AG09319 (cell line): ENCODE data around the gene ZNF630.
"Not testable (repeated sequence)": the region's sequence is repeated elsewhere in the genome, so short reads cannot be mapped to it uniquely, and the experiment has no call there.

Experiments used
- DNase-seq: peaks from one replicate; pipeline ENCODE4 v3.0.0-alpha.2; 2010; ENCODE audit warnings: low read depth; ENCODE audit errors: extremely low read depth
- CTCF ChIP-seq: IDR thresholded peaks from 2 replicates; pipeline ENCODE4 v1.5.1; 2011; ENCODE audit warnings: low read depth, mild to moderate bottlenecking, inconsistent platforms, low read length, moderate library complexity

ZNF630 gene

GRCh38 chrX:48025561-48025960, 45.9 kb downstream of the ZNF630 start:
- DNase-seq, result no peak
- TF ChIP-seq CTCF, result peak; percentile 54

GRCh38 chrX:48022738-48023137, 48.7 kb downstream of the ZNF630 start:
- no peak for DNase-seq
- TF ChIP-seq CTCF, result no peak

GRCh38 chrX:48022100-48022499, 49.3 kb downstream of the ZNF630 start:
- no peak for TF ChIP-seq CTCF
- no peak for DNase-seq

- peak; percentile 60 for DNase-seq
- no peak for TF ChIP-seq CTCF
These were observed 50.2 kb downstream of the ZNF630 start for GRCh38 chrX:48021026-48021900.

- DNase-seq, result not testable (repeated sequence)
These were observed 51.0 kb downstream of the ZNF630 start for GRCh38 chrX:48020472-48020871.

DNA sequence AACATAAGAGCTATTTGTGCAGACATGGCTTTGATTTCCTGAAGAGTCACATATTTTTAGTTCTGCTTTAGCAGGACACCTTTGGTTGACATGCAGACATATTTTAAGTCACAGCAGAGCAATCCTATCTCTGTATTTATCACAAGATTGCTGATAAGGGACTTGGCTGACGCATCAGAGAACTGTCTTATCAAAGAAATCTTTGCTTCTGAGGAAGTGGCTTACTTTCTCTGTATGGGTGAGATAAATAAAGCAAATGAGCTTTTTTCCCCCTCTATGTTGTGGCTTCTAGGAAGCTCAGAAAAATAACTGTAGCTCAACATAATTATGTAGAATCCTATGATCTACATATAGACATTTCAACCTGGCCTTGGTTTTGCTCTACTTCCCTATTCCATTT, 51.5 kb downstream of the ZNF630 start:
- not testable (repeated sequence) for DNase-seq

DNA sequence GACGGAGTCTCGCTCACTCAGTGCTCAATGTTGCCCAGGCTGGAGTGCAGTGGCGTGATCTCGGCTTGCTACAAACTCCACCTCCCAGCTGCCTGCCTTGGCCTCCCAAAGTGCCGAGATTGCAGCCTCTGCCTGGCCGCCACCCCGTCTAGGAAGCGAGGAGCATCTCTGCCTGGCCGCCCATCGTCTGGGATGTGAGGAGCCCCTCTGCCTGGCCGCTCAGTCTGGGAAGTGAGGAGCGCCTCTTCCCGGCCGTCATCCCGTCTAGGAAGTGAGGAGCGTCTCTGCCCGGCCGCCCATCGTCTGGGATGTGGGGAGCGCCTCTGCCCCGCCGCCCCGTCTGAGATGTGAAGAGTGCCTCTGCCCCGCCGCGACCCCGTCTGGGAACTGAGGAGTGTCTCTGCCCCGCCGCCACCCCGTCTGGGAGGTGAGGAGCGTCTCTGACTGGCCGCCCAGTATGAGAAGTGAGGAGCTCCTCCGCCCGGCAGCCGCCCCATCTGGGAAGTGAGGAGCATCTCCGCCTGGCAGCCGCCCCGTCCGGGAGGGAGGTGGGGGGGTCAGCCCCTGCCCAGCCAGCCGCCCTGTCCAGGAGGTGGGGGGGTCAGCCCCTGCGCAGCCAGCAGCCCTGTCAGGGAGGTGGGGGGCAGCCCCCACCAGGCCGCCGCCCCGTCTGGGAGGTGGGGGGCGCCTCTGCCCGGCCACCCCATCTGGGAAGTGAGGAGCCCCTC, 54.7 kb downstream of the ZNF630 start:
- not testable (repeated sequence) for DNase-seq

- not testable (repeated sequence) for DNase-seq
These were observed 61.9 kb downstream of the ZNF630 start for GRCh38 chrX:48009445-48009960.
